HL-60 (cell line): ENCODE measurements around the gene MASP1.

Source experiments
- CTCF ChIP-seq: IDR thresholded peaks from one replicate; pipeline ENCODE4 v1.5.1; 2011; ENCODE audit warnings: low read length, control low read depth, inconsistent platforms; ENCODE audit not compliant: insufficient read depth
- GABPA ChIP-seq: IDR thresholded peaks from 2 replicates; pipeline ENCODE4 v1.6.1; 2012; ENCODE audit warnings: low read depth
- POLR2AphosphoS5 ChIP-seq: IDR thresholded peaks from 2 replicates; pipeline ENCODE4 v1.6.1; 2012; ENCODE audit warnings: low read depth
- SPI1 ChIP-seq: IDR thresholded peaks from 2 replicates; pipeline ENCODE4 v1.6.1; 2012; ENCODE audit warnings: low read depth, mild to moderate bottlenecking, borderline replicate concordance
- TF ChIP-seq, protein P1 (sequence below): IDR thresholded peaks from 2 replicates; pipeline ENCODE4 v1.6.1; 2012; ENCODE audit warnings: low read depth; ENCODE audit not compliant: insufficient replicate concordance

- TF ChIP-seq, protein P1, sequence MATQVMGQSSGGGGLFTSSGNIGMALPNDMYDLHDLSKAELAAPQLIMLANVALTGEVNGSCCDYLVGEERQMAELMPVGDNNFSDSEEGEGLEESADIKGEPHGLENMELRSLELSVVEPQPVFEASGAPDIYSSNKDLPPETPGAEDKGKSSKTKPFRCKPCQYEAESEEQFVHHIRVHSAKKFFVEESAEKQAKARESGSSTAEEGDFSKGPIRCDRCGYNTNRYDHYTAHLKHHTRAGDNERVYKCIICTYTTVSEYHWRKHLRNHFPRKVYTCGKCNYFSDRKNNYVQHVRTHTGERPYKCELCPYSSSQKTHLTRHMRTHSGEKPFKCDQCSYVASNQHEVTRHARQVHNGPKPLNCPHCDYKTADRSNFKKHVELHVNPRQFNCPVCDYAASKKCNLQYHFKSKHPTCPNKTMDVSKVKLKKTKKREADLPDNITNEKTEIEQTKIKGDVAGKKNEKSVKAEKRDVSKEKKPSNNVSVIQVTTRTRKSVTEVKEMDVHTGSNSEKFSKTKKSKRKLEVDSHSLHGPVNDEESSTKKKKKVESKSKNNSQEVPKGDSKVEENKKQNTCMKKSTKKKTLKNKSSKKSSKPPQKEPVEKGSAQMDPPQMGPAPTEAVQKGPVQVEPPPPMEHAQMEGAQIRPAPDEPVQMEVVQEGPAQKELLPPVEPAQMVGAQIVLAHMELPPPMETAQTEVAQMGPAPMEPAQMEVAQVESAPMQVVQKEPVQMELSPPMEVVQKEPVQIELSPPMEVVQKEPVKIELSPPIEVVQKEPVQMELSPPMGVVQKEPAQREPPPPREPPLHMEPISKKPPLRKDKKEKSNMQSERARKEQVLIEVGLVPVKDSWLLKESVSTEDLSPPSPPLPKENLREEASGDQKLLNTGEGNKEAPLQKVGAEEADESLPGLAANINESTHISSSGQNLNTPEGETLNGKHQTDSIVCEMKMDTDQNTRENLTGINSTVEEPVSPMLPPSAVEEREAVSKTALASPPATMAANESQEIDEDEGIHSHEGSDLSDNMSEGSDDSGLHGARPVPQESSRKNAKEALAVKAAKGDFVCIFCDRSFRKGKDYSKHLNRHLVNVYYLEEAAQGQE = no peak
- TF ChIP-seq CTCF (no peak), POLR2AphosphoS5 (no peak), GABPA (no peak), SPI1 (no peak)
Observed at GRCh38 chr3:187291512-187292132, at the start of gene MASP1.
